Breast epithelium (tissue), 3 donors: ENCODE results near the gene HTT.

ENCODE experiments used
- CTCF ChIP-seq, 3 donors: fragments of 450-650 bp; IDR thresholded peaks; one replicate each; pipeline ENCODE4 v1.5.1; 2016 to 2017; ENCODE audit warnings: antibody characterized with exemption in 3 of 3, mild to moderate bottlenecking in 3 of 3, moderate library complexity in 3 of 3
- POLR2A ChIP-seq: fragments of 450-650 bp; IDR thresholded peaks from one replicate; pipeline ENCODE4 v1.6.1; 2016; ENCODE audit warnings: antibody characterized with exemption, mild to moderate bottlenecking, moderate library complexity

- TF ChIP-seq CTCF (IDR thresholded peaks at IDR 0.05) = no peak
- no peak for TF ChIP-seq POLR2A
These were observed 148.9 kb downstream of the HTT start for GRCh38 chr4:3223346-3223745.
